Measurements from ENCODE around the gene CA12.
A peak's percentile ranks its signal among the peaks of the same experiment; 100 is the strongest.
"Not testable (repeated sequence)": the region's sequence is repeated elsewhere in the genome, so short reads cannot be mapped to it uniquely, and the experiment has no call there.

Gene CA12

DNA sequence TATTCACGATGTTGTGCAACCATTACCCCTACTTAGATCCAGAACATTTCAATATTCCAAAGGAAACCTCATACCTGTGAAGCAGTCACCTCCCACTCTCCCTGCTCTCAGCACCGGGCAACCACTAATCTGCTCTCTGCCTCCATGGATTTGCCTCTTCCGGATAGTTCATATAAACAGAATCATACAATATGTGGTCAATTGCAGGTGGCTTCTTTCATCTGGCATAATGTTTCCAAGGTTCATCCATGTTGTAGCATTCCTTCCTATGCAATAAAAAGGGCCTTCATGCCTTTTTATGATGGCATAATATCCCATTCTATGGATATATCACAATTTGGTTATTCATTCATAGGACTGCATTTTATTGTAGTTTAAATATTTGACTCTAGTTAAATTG lies 23.9 kb downstream of the CA12 start:
- DNase-seq (ENCODE audit: low read depth in 2 of 2): no peak

DNA sequence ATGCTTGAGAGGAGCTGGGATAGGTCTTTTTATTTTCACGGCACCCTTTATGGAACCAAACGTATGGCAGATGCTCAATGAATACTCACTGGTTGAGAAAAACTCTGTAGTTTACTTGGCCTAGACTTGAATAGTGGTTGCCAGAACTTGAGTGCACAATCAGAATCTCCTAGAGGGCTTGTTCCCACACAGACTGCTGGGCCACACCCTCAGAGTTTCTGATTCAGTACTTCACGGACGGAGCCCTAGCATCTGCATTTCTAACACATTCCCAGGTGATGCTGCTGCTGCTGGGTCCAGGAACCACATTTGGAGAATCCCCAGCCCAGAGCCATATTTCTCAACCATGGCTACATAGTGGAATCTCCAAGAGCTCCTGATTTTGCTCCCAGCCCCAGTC lies 24.6 kb downstream of the CA12 start:
- no peak for DNase-seq (ENCODE audit: low read depth in 2 of 2)

DNA sequence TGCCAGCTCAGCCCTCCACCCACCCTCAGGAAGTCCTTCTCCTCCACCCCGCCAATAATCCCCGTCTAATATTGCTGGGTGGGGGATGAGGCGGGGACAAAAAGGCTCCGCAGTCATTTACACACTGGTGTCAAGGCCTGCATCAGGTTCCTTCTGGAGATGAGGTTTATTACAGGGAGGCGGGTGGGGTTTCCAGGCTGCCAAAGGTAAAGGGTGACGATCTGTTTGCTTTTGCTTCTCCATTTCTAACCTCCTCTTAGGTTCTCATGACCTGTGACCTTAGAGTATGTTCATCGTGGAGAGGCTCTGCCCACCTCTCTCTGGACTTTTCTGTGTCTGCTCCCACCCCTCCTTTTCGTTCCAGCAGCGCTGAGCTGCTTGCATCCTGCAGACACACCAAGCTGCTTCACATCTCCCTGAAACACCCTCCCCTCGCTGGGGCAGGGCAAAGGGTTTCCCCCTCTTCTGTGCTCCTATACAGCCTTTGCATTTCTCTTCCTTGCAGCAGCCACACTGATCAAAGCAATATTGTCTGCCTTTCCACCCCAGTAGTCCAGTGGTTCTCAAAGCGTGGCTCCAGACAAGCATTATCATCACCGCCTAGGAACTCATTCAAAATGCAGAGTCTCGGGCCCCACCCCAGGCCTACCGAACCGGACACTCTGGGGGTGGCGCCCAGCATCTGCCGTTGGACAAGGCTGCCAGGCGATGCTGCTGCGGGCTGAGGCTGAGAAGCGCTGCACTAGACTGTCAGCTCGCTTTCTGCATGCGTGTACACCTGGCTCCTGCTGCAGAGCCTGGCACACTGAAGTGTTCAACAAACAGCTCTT lies 26.6 kb downstream of the CA12 start:
- no peak for DNase-seq (ENCODE audit: low read depth in 2 of 2)

DNA sequence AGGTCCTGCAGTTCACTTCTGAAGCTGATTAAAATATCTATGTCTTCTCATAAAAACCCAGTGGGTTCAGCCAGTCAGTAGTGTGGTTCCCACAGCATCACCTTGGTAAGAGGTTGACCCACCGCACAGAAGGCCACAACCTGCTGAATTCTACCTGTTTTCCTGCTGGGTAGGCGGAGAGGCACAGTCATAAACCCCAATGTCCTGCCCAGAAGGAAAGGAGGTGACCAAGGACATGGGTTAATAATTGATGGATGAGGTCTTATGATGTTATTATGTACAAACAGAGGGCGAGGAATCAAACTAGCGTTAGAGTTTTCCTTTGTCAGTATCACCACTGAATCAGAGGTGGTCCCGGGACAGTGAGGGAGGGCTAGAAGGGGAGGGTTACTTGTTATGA lies 27.8 kb downstream of the CA12 start:
- no peak for DNase-seq (ENCODE audit: low read depth in 2 of 2)

DNA sequence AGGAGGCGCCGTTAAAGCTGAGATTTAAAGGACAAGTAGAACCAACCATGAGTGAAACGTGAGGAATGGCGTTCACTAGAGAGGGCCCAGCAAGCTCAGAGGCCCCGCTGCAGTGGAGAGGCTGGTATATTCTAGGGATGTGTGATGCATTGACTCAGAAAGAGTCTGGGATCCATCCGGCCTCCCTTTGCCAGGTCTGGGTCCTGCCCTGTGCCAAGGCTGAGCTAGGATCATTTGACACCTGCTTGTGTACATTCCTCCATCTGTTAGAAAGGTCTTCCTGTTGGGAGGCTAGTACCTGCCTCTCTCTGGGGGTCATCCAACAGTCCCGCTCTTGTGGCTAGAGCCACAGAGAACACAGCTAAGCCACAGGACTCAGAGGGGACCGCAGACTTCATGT lies 28.4 kb downstream of the CA12 start:
- no peak for DNase-seq (ENCODE audit: low read depth in 2 of 2)

DNA sequence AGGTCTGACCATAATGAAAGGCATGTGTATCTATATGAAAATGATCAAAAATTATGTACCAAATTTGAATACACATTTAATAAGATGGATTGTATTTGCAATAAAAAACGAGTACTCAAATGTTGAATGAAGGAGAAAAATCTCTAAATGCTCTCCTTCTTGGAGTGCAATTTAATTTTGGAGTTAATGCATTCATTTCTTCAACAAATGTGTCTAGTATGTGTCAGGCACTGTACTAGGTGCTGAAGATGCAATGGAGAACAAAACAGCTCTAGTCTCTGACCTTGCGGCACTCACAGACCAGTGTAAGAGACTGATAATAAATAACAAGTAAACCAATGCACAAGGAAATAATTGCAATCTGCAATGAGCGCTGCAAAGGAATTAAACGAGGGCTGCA lies 28.8 kb downstream of the CA12 start:
- no peak for DNase-seq (ENCODE audit: low read depth in 2 of 2)

DNA sequence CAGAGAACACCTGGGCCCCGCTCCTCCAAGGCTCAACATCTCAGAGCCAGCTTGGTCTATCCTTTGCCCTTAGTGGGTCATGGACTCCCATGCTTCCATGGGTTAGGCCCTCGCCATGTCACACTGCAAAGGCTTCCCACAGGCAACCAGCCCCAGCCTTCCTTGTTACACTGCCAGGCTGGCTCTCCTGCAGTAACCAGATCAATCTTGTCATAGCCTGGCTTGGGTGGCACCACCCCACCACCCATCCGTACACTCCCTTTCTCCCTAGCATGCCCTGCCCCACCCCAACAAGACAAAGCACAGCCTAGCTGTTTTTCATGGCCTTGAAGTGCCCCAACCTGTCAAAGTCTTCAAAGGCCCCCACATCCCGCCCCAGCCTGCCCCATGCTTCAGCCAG lies 30.5 kb downstream of the CA12 start:
- DNase-seq (ENCODE audit: low read depth in 2 of 2): no peak

DNA sequence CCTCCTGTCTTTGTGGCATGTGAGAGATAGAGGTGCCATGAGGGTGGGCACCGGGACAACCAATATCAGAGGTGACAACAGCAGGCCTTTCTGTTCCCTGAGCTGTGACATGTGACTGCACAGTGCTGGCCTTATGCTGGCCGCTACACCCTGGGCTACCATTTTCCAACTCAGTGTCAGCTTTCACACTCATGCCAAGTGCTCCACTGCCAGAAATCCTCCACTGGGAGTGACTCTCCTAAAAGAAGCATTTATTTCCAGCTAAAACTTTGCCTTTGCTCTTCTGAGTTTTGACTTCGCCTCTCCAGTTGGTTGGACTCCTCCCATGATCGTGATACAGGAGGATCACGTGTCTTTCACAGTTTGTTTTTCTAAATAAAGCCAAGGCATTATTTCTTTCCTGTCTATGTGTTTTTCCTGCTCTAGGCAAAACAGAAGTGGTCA lies 31.4 kb downstream of the CA12 start:
- no peak for DNase-seq (ENCODE audit: low read depth in 2 of 2)

DNA sequence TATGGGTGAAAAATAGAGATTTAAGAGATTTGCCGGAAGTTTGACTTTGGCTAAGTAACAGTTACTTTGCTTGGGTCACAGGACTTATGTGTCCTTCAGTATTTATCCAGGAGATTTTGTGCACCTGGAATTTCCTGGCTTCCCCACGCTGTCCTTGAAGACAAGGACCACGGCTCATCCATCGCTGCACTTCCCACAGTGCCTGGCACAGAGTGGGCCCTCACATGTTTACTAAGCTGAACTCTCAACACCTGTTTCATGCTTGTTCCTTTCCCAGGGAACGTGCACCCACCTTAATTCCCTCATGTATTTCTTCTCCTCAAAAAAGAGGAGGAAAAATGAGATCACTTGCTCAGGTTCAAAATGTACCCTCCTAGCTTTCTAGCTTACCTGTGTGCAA lies 32.0 kb downstream of the CA12 start:
- no peak for DNase-seq (ENCODE audit: low read depth in 2 of 2)

DNA sequence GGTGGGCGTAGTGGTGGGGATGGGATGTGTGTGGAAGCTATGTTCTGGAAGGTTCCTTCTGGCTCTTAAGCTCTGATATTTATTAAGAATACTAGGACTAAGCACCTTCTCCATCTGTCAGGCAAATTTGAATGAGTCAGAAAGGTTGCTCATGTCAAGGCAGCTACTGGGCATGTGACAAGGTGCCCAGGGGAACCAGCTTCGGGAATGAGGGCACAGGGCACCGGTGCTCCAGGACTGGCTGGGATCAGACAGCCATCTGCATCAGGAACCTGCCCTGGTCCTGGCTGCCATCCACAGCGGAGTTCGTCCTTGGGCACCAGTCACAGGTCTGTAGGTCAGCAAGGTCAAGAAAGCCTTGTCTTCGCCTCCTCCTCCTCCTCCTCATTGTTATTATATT lies 32.5 kb downstream of the CA12 start:
- no peak for DNase-seq (ENCODE audit: low read depth in 2 of 2)

DNA sequence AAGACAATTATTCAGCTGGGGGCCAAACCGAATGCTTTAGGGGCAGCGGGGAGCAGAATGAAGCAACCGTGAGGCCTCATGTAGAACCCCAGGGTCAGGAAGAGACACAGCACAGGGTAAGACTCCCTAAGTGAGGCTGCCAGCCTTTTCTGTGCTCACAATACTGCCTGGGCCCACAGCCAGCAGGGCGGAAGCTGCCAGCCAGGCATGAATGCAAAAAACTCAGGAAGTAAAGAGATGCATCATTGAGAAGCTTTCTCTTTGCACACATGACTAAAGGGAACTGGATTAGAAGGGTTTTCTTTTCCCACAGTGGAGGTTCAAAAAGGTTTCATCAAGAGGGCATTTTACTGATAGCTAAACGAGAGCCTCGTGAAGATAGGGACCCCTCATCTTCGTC lies 33.3 kb downstream of the CA12 start:
- no peak for DNase-seq (ENCODE audit: low read depth in 2 of 2)

DNA sequence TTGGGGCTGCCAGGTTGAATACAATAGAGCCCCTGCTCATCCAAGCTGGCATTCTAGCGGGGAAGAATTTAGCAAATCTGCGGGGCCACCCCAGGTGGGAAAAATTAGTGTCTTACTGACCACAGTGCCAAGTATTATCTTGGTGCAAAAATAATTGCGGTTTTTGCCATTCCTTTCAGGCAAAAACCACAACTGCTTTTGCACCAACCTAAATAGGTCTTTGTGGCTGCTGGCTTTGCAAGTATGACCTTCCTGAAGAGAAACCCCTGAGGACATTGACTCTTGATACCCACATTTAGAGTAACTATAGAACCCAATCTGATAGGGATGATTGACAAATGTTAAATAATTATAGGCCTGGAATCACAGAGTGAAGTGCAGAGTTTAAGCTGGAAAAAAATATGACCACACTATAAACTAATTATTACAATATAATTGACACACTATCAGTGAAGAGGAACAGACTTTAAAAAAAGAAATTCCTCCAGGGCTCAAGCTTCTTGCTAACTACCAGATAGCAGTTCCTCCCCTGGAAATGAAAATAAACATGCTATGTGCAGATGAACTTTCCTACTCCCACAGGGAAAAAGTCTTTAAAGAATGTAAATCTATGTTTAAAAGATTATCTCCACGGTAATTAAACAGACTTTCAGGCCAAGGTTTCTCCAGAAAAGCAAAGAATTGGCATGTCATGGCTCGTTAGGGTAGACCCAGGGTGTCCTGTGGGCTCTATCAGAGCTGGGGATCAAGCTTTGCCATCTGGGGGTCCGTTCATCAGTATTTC lies 34.4 kb downstream of the CA12 start:
- DNase-seq (ENCODE audit: low read depth in 2 of 2): no peak

DNA sequence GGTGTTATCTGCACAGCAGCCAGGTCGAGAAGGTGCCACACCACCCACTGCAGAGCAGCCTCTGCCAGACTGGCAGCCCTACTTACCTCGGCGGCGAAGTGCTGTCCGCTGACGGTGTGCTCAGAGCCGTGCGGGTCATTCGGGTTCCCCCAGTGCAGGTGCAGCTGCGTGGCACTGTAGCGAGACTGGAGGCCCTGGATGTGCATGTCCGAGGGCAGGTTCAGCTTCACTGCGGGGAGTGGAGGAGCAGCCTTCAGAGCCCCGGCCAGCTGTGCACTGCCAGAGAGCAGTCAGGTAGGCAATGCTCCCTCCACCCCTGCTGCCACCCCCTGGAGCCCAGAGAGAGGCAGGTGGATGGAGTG lies 36.3 kb downstream of the CA12 start:
- no peak for DNase-seq (ENCODE audit: low read depth in 2 of 2)

DNA sequence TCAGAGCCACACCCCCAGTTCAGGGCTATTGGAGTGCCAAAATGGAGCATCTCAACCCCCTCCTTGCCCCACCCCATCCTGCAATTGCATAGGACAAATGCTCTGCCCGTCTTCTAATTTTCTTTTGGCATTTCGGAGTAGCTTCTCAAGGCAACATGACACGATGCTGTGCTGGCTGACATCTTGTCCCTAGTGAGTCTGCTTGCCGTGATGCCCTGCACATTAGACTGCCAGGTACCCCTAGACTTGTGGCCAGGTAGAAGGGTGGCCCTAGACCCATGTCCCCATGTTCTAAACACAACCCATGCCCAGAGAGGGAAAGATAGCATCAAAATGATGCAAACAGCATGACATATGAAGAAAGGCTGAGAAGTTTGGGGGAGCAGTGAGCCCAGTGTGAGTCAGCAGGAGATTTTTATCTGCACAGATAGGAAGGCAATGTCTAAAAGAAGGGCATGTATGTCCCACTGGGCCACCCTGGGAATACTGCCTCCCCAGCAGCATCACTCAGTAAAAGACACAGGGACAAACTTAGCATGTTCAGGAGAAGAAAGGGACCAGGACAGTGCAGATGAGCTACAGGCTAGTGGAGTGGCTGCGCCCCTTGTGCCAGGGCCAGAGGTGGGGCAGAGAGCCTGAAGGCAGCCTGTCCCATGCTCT lies 36.8 kb downstream of the CA12 start:
- no peak for DNase-seq (ENCODE audit: low read depth in 2 of 2)

DNA sequence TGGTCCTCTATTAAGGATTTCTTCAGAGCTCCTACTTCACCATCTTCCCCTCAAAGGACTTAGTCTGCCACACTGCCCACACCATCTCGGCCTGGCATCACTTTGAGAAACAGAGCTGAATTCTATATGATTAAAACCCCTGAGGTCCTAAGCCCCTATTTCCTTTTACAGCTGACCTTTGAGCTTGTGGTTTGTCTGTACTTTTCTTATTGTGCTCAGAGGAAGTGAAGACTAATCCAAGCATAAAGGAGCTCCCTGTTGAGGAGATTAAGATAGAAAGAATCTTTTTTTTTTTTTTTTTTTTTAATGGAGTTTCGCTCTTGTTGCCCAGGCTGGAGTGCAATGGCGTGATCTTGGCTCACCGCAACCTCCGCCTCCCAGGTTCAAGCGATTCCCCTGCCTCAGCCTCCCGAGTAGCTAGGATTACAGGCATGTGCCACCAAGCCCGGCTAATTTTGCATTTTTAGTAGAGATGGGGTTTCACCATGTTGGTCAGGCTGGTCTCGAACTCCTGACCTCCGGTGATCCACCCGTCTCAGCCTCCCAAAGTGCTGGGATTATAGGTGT lies 38.6 kb downstream of the CA12 start:
- not testable (repeated sequence) for DNase-seq (ENCODE audit: low read depth in 2 of 2)

DNA sequence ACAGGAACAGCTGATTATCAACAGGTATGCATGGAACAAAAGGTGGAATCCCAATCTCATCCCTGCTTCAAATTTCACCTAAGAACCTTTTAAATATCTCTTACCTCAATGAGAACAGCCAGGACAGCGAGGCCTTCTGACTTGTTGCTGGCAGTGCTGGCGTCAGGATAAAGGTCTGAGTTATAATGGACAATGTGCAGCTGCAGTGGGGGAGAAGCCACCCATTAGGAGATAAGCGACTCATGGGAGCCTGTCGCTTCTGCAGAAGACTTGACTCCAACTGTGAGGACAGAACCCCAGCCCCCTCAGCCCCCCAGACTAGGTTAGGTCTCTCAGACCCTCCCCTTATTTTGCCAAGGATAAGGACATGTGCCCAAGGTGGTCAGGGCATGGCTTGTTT lies 39.7 kb downstream of the CA12 start:
- no peak for DNase-seq (ENCODE audit: low read depth in 2 of 2)

DNA sequence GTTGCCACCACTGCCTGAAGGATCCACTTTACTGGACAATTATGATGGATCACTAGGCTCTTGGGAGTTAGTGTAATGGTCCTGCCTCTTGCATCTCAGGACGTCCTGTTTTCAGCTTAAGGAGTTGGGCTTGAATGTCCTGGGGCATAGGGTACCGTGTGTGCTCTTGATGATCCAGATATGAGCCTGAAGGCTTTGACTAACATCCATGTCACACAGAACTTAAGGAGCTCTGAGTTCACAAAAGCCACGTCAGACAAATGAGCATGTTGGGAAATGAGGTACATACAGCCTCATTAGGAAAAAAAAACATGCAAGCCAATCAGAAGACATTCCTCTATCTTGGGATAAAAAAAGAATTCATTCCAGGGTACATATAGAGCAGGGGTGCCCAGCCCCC lies 40.8 kb downstream of the CA12 start:
- DNase-seq (ENCODE audit: low read depth in 2 of 2): no peak

DNA sequence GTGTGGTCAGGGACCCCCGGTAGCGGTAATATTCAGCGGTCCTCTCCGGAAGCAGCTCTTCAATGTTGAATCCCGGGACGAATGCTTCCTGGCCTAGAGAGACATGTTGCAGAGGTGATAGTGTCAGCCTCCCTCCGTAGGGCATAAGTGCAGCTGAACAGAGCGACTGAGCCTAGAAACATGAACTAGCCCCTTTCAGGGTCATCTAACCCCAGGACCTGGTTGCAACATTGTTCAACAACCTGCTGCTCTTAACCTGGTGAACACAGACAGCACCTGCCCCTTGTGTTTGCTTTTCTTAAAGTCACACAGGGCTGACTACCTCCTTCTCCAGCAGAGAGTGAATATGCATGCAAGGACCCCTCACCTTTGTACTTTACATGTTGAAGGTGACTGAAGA lies 41.3 kb downstream of the CA12 start:
- no peak for DNase-seq (ENCODE audit: low read depth in 2 of 2)

DNA sequence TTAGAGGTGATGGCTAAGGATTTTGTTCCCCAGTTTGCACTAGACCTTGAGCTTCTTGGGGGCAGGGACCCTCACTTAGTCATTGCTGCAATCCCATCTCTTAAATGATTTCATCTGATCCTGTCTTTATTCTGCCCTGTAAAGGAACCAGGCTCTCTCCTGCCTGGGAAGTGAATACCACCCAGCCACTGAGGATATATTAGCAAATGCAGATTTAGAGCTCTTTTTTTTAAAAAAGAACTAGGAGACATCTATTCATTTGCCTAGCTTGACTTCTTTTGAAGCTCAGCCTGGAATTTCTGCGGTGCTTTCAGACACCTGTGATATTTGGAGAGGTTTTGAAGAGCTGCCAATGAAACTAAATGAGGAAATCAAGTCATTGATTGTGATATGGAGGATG lies 41.8 kb downstream of the CA12 start:
- no peak for DNase-seq (ENCODE audit: low read depth in 2 of 2)

DNA sequence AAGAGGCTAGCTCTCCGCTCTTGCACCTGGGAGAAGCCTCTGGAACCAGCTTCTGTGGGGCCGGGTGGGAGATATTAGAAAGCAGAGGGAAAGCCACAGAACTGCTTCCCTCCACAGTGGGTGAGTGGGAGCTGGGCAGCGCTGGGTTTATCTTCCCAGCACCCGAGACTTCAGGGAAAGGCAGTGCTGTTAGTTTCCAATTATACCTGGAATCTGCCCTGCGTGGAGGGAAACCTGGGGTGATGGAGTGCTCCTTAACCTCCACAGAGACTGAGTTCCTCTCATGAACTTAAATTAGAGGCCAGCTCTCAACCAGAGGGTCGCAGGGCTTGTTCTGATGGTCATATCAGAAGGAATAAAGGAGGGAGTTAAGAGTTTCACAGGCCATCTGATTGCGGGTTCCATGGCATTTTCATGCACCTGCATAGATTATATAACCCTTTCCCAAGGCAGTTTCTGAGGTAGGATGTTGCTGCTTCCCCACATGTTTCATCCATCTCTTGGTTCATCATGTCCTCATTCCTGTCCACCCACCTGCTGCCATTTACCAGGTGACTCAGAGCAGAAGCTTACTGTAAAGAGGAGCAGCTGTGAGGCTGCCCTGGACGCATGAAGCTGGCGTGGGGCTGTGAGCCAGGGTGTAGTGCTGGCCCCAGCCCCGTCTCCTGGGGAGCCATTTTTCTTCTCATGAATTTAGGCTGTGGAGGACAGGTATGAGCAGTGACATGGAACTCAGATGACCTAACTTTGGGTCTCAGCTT lies 42.5 kb downstream of the CA12 start:
- DNase-seq (ENCODE audit: low read depth in 2 of 2): no peak

DNA sequence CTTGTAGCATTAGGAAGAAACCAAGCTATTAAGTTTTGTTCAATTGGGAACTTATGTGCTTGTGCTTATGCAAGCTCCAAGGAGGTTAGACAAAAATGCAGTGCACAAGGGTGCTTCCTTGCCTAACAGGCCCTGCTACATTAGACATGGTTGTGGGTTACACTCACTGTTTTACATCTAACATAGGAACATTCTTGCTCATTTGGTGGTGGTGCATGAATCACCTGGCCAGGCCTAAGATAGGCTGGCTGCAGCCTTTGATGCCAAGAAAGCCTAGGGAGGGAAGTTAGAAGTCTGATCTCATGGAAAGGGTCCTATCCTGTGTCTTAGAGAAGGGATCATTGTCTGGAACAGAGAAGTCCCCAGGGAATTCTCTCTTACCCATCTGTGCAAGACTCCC lies 43.5 kb downstream of the CA12 start:
- DNase-seq (ENCODE audit: low read depth in 2 of 2): peak; percentile 57 to 63

DNA sequence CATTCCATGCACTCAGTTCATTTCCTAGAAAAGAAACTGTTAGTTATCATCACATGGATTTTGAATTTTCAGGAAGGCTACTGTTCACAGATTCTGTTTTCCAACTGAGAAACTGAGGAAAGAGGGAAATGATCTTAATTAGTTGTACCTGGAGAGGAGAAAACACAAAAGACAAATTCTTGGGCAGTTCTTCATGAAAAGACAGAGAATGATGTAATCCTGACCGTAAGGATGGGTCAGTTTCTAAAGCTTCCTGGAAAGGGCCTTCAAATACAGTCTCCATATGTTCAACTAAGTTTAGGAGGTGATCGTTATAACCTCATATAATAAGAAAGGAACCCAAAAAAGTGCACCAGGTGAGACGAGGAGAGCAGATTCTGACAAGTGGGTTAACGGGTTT lies 44.6 kb downstream of the CA12 start:
- DNase-seq (ENCODE audit: low read depth in 2 of 2): no peak
